PC-3 (cell line): Measurements from ENCODE around the gene DHX58. TPM values are rescaled to one million over a fixed set of nuclear protein-coding genes. Genes with fewer than 3 reads are reported as not detected.

Experiments used
- ATAC-seq: fragments of 200-7000 bp; cut with Tn5 transposase; 2 replicates; pipeline ENCODE4 v1.9.1; 2020; ENCODE audit warnings: mild to moderate bottlenecking, moderate library complexity
- BruUV-seq: library from RNA; stranded (reverse); fragments of 400-500 nt; replicated peaks from 2 replicates; lab custom pipeline; 2021; lab: Mats Ljungman, UMichigan
- CTCF ChIA-PET: fragments of 300-600 bp; sonication (Branson Sonifier 250); formaldehyde crosslinking; loops from one replicate; lab custom pipeline; 2022; ENCODE audit warnings: antibody characterized with exemption; lab: Charles Lee
- POLR2A ChIA-PET: fragments of 300-600 bp; sonication (Branson Sonifier 250); formaldehyde crosslinking; loops from one replicate; lab custom pipeline; 2022; ENCODE audit warnings: antibody characterized with exemption; ENCODE audit not compliant: unreplicated experiment; lab: Charles Lee
- DNase-seq: peaks from one replicate; pipeline ENCODE4 v3.0.0-alpha.2; 2015
- H2AFZ ChIP-seq: fragments of 300-600 bp; sonication (generic); 2 replicates; pipeline ENCODE4 v1.6.0; 2016; ENCODE audit warnings: antibody characterized with exemption, low read length
- H3F3A ChIP-seq: fragments of 300-600 bp; sonication (generic); one replicate; pipeline ENCODE4 v1.6.0; 2017; ENCODE audit warnings: antibody characterized with exemption, low read length, control low read depth, mild to moderate bottlenecking; ENCODE audit not compliant: unreplicated experiment
- H3K27ac ChIP-seq: fragments of 300-600 bp; sonication (generic); 2 replicates; pipeline ENCODE4 v1.5.1; 2016; ENCODE audit warnings: mild to moderate bottlenecking, low read length
- H3K27me3 ChIP-seq: fragments of 300-600 bp; sonication (generic); 2 replicates; pipeline ENCODE4 v1.6.1; 2016; ENCODE audit warnings: low read length, mixed read lengths
- H3K36me3 ChIP-seq: fragments of 300-600 bp; sonication (generic); 2 replicates; pipeline ENCODE4 v1.6.1; 2016; ENCODE audit warnings: low read depth, mixed run types, low read length, mixed read lengths
- H3K4me1 ChIP-seq: fragments of 300-600 bp; sonication (generic); 2 replicates; pipeline ENCODE4 v1.5.1; 2016; ENCODE audit warnings: low read length; ENCODE audit not compliant: insufficient read depth
- H3K4me2 ChIP-seq: fragments of 300-600 bp; sonication (generic); 2 replicates; pipeline ENCODE4 v1.6.0; 2016; ENCODE audit warnings: low read length
- H3K4me3 ChIP-seq: fragments of 300-600 bp; sonication (generic); 2 replicates; pipeline ENCODE4 v1.5.1; 2016; ENCODE audit warnings: mild to moderate bottlenecking, low read length, mixed read lengths
- H3K79me2 ChIP-seq: fragments of 300-600 bp; sonication (generic); 2 replicates; pipeline ENCODE4 v1.6.1; 2017; ENCODE audit warnings: low read length, mixed read lengths
- H3K9ac ChIP-seq: fragments of 300-600 bp; sonication (generic); 2 replicates; pipeline ENCODE4 v1.6.0; 2016; ENCODE audit warnings: mild to moderate bottlenecking, low read length
- H3K9me2 ChIP-seq: fragments of 300-600 bp; sonication (generic); replicated peaks from 2 replicates; pipeline ENCODE4 v1.6.1; 2016; ENCODE audit warnings: mixed run types, low read length, mixed read lengths
- H3K9me3 ChIP-seq: fragments of 300-600 bp; sonication (generic); 2 replicates; pipeline ENCODE4 v1.6.1; 2016; ENCODE audit warnings: low read length, mixed read lengths
- H4K20me1 ChIP-seq: fragments of 300-600 bp; sonication (generic); 2 replicates; pipeline ENCODE4 v1.6.1; 2016; ENCODE audit warnings: low read length, mixed read lengths
- CTCF ChIP-seq: fragments of 300-600 bp; sonication (generic); conservative IDR thresholded peaks from 2 replicates; pipeline ENCODE4 v1.5.1; 2017; ENCODE audit warnings: antibody characterized with exemption, low read depth, mild to moderate bottlenecking, low read length
- EZH2 ChIP-seq: fragments of 300-600 bp; sonication (generic); IDR thresholded peaks from one replicate; pipeline ENCODE4 v1.6.1; 2017; ENCODE audit warnings: antibody characterized with exemption, mild to moderate bottlenecking, low read length; ENCODE audit not compliant: unreplicated experiment
- EZH2phosphoT487 ChIP-seq: fragments of 300-600 bp; sonication (generic); IDR thresholded peaks from 2 replicates; pipeline ENCODE4 v1.6.1; 2018; ENCODE audit warnings: mild to moderate bottlenecking, antibody characterized with exemption, low read length, borderline replicate concordance
- intact Hi-C: fragments of 100-400 bp; cut with micrococcal nuclease; formaldehyde crosslinking; loops from 2 replicates; pipeline ENCODE4 v1.9.0; 2023
- total RNA-seq: library from RNA; depleted of rRNA; stranded (reverse); fragments of >200 nt; gene quantifications from 2 replicates; pipeline ENCODE4 v1.2.3, GENCODE V29; 2014

The DHX58 gene
- total RNA-seq, 1 experiment from 2014 or later, result not detected

GRCh38 chr17:42135151-42135550 lies 22.6 kb upstream of the DHX58 start:
- Histone ChIP-seq H2AFZ (no peak overlapping the region), H3K36me3 (no peaks in the 10 kb centered on the region), H3K79me2 (no peaks in the 10 kb centered on the region), H3K9ac (no peak overlapping the region), H3K9me2 (no peaks in the 10 kb centered on the region), H3K9me3 (no peaks in the 10 kb centered on the region), H3F3A (no peaks in the 10 kb centered on the region), H3K4me2 (no peak overlapping the region), H3K4me1 (no peaks in the 10 kb centered on the region), H4K20me1 (no peaks in the 10 kb centered on the region), H3K27ac (no peak overlapping the region), H3K4me3 (no peak overlapping the region), H3K27me3 (no peaks in the 10 kb centered on the region)
- no peak for DNase-seq
- ChIA-PET CTCF (no interaction called here), POLR2A (no interaction called here)
- ATAC-seq, result no peak
- TF ChIP-seq CTCF (no peak), EZH2 (no peak), EZH2phosphoT487 (no peak)
- intact Hi-C loops, result no loop called here
- BruUV-seq, result no TSS peak

GRCh38 chr17:42133461-42134041 lies 21.0 kb upstream of the DHX58 start:
- Histone ChIP-seq H3K9me3 (no peaks in the 10 kb centered on the region), H4K20me1 (no peaks in the 10 kb centered on the region), H3K36me3 (no peaks in the 10 kb centered on the region), H3K9ac (no peak overlapping the region), H2AFZ (no peak overlapping the region), H3K79me2 (no peaks in the 10 kb centered on the region), H3K9me2 (no peaks in the 10 kb centered on the region), H3K4me3 (no peak overlapping the region), H3K27me3 (no peaks in the 10 kb centered on the region), H3K4me1 (no peaks in the 10 kb centered on the region), H3K27ac (no peak overlapping the region), H3K4me2 (no peak overlapping the region), H3F3A (no peaks in the 10 kb centered on the region)
- ATAC-seq, result no peak
- no peak for DNase-seq
- TF ChIP-seq CTCF (no peak), EZH2phosphoT487 (no peak), EZH2 (no peak)
- ChIA-PET POLR2A (no interaction called here), CTCF (no interaction called here)
- intact Hi-C loops, result no loop called here
- BruUV-seq, result no TSS peak

GRCh38 chr17:42132941-42133340 lies 20.4 kb upstream of the DHX58 start:
- Histone ChIP-seq H3K4me1 (no peaks in the 10 kb centered on the region), H3K4me3 (no peak overlapping the region), H4K20me1 (no peaks in the 10 kb centered on the region), H3K36me3 (no peaks in the 10 kb centered on the region), H3K9ac (no peak overlapping the region), H3F3A (no peaks in the 10 kb centered on the region), H3K9me2 (no peaks in the 10 kb centered on the region), H3K9me3 (no peaks in the 10 kb centered on the region), H3K27me3 (no peaks in the 10 kb centered on the region), H3K27ac (no peak overlapping the region), H3K79me2 (no peaks in the 10 kb centered on the region), H2AFZ (no peak overlapping the region), H3K4me2 (no peak overlapping the region)
- TF ChIP-seq CTCF (no peak), EZH2phosphoT487 (no peak), EZH2 (no peak)
- intact Hi-C loops, result no loop called here
- POLR2A ChIA-PET, result no interaction called here
- BruUV-seq, result no TSS peak
- CTCF ChIA-PET, result no interaction called here
- ATAC-seq, result no peak
- no peak for DNase-seq
